Trophoblast cell (in vitro differentiated cells and primary cell): ENCODE measurements around the gene HUWE1.

ENCODE experiments used
- DNase-seq, 2 donors: peaks; one replicate each; pipeline ENCODE4 v3.0.0-alpha.2; 2016
- H2AFZ ChIP-seq: 2 replicates; pipeline ENCODE4 v1.6.1; 2013; ENCODE audit warnings: low read length, moderate library complexity, mild to moderate bottlenecking; ENCODE audit not compliant: insufficient read depth, poor library complexity
- H2AK5ac ChIP-seq: 2 replicates; pipeline ENCODE4 v1.6.1; 2013; ENCODE audit warnings: mild to moderate bottlenecking, low read length
- H2BK120ac ChIP-seq: 2 replicates; pipeline ENCODE4 v1.6.1; 2013; ENCODE audit warnings: low read length, mild to moderate bottlenecking, moderate library complexity; ENCODE audit not compliant: insufficient read depth, poor library complexity
- H2BK12ac ChIP-seq: 2 replicates; pipeline ENCODE4 v1.6.1; 2013; ENCODE audit warnings: mild to moderate bottlenecking, low read length, moderate library complexity
- H2BK5ac ChIP-seq: 2 replicates; pipeline ENCODE4 v1.6.1; 2013; ENCODE audit warnings: low read length, low read depth, moderate library complexity, mild to moderate bottlenecking; ENCODE audit not compliant: poor library complexity
- H3K14ac ChIP-seq: 2 replicates; pipeline ENCODE4 v1.6.1; 2013; ENCODE audit warnings: mild to moderate bottlenecking, low read length
- H3K18ac ChIP-seq: 2 replicates; pipeline ENCODE4 v1.6.1; 2013; ENCODE audit warnings: mild to moderate bottlenecking, low read length
- H3K23ac ChIP-seq: 2 replicates; pipeline ENCODE4 v1.6.1; 2013; ENCODE audit warnings: low read length
- H3K27ac ChIP-seq: 2 replicates; pipeline ENCODE4 v1.5.1; 2013; ENCODE audit warnings: low read depth, mild to moderate bottlenecking, inconsistent platforms, low read length, moderate library complexity
- H3K27me3 ChIP-seq: 2 replicates; pipeline ENCODE4 v1.6.1; 2013; ENCODE audit warnings: inconsistent platforms, mild to moderate bottlenecking, low read length, moderate library complexity; ENCODE audit not compliant: insufficient read depth
- H3K36me3 ChIP-seq, 2 experiments: 1 replicate in 1 of 2; 2 replicates in 1 of 2; pipeline ENCODE4 v1.6.1; 2013; ENCODE audit warnings: low read length in 2 of 2, mild to moderate bottlenecking in 2 of 2, moderate library complexity in 1 of 2; ENCODE audit not compliant: insufficient read depth in 2 of 2, control insufficient read depth in 1 of 2
- H3K4ac ChIP-seq: 2 replicates; pipeline ENCODE4 v1.6.1; 2013; ENCODE audit warnings: low read depth, mild to moderate bottlenecking, low read length, moderate library complexity
- H3K4me1 ChIP-seq, 2 experiments: 1 replicate in 1 of 2; 2 replicates in 1 of 2; pipeline ENCODE4 v1.6.1; 2013; ENCODE audit warnings: low read length in 2 of 2, mild to moderate bottlenecking in 2 of 2, moderate library complexity in 1 of 2; ENCODE audit not compliant: insufficient read depth in 2 of 2, control insufficient read depth in 1 of 2
- H3K4me2 ChIP-seq: 2 replicates; pipeline ENCODE4 v1.6.1; 2013; ENCODE audit warnings: inconsistent platforms, mild to moderate bottlenecking, low read length, moderate library complexity
- H3K4me3 ChIP-seq: 2 replicates; pipeline ENCODE4 v1.5.1; 2013; ENCODE audit warnings: mild to moderate bottlenecking, low read depth, low read length, inconsistent platforms
- H3K79me1 ChIP-seq: one replicate; pipeline ENCODE4 v1.6.1; 2013; ENCODE audit warnings: low read length
- H3K79me2 ChIP-seq: 2 replicates; pipeline ENCODE4 v1.6.1; 2013; ENCODE audit warnings: low read length, mild to moderate bottlenecking; ENCODE audit not compliant: control insufficient read depth, insufficient read depth, poor library complexity
- H3K9ac ChIP-seq: 2 replicates; pipeline ENCODE4 v1.6.1; 2013; ENCODE audit warnings: mild to moderate bottlenecking, low read length
- H3K9me3 ChIP-seq: 2 replicates; pipeline ENCODE4 v1.6.1; 2013; ENCODE audit warnings: low read depth, mild to moderate bottlenecking, control low read depth, inconsistent platforms, low read length; ENCODE audit not compliant: insufficient read depth
- H4K12ac ChIP-seq: 2 replicates; pipeline ENCODE4 v1.6.1; 2013; ENCODE audit warnings: low read depth, mild to moderate bottlenecking, low read length, moderate library complexity
- H4K8ac ChIP-seq: 2 replicates; pipeline ENCODE4 v1.6.1; 2013; ENCODE audit warnings: low read depth, mild to moderate bottlenecking, low read length, moderate library complexity
- H4K91ac ChIP-seq: one replicate; pipeline ENCODE4 v1.6.1; 2013; ENCODE audit warnings: low read depth, mild to moderate bottlenecking, low read length, moderate library complexity
- WGBS: extraction: QIAGEN DNeasy Blood & Tissue Kit; methylation state at CpG from one replicate; pipeline ENCODE4 v1.1.7; 2013; ENCODE audit warnings: missing lambda C conversion rate; ENCODE audit not compliant: insufficient read length, insufficient coverage; ENCODE audit errors: extremely low coverage; 5-methylcytosine and 5-hydroxymethylcytosine counted together

Gene HUWE1

GRCh38 chrX:53715346-53715924, 28.9 kb upstream of the HUWE1 start:
- H2BK5ac ChIP-seq = no peak overlapping the region
- H2BK120ac ChIP-seq = no peak overlapping the region
- whole genome bisulfite sequencing = no CpG with 5 or more reads among the region's 3 CpGs
- no peaks in the 10 kb centered on the region for H3K27me3 ChIP-seq
- no peaks in the 10 kb centered on the region for H3K36me3 ChIP-seq
- H4K8ac ChIP-seq = no peak overlapping the region
- H4K12ac ChIP-seq = no peak overlapping the region
- no peak overlapping the region for H3K4me3 ChIP-seq
- H3K18ac ChIP-seq = no peak overlapping the region
- no peak overlapping the region for H2BK12ac ChIP-seq
- no peak overlapping the region for H3K4ac ChIP-seq
- no peak overlapping the region for H2AK5ac ChIP-seq
- peaks cover 6 to 19% of the 10 kb centered on the region in 2 experiments for H3K4me1 ChIP-seq
- H3K9me3 ChIP-seq = no peaks in the 10 kb centered on the region
- DNase-seq = no peak
- H2AFZ ChIP-seq = no peak overlapping the region
- H3K79me2 ChIP-seq = no peaks in the 10 kb centered on the region
- H3K79me1 ChIP-seq = peaks cover 3% of the 10 kb centered on the region
- no peak overlapping the region for H3K27ac ChIP-seq
- no peak overlapping the region for H3K23ac ChIP-seq
- H4K91ac ChIP-seq = no peak overlapping the region
- H3K9ac ChIP-seq = no peak overlapping the region
- H3K14ac ChIP-seq = no peak overlapping the region
- H3K4me2 ChIP-seq = no peak overlapping the region

- H3K4me2 ChIP-seq = no peak overlapping the region
- no CpG with 5 or more reads among the region's 4 CpGs for WGBS
- H3K36me3 ChIP-seq = no peaks in the 10 kb centered on the region
- no peak overlapping the region for H3K4ac ChIP-seq
- H3K4me3 ChIP-seq = no peak overlapping the region
- H3K4me1 ChIP-seq = peaks cover 6 to 19% of the 10 kb centered on the region in 2 experiments
- H3K27me3 ChIP-seq = no peaks in the 10 kb centered on the region
- H3K9me3 ChIP-seq = no peaks in the 10 kb centered on the region
- H3K27ac ChIP-seq = no peak overlapping the region
- no peak overlapping the region for H4K12ac ChIP-seq
- H3K14ac ChIP-seq = no peak overlapping the region
- H4K91ac ChIP-seq = no peak overlapping the region
- H2BK5ac ChIP-seq = peak overlapping the region; percentile 35
- H2AFZ ChIP-seq = no peak overlapping the region
- peaks cover 3% of the 10 kb centered on the region for H3K79me1 ChIP-seq
- peak; percentile 76 to 78 for DNase-seq
- H2BK12ac ChIP-seq = no peak overlapping the region
- H2AK5ac ChIP-seq = no peak overlapping the region
- H4K8ac ChIP-seq = no peak overlapping the region
- no peak overlapping the region for H3K9ac ChIP-seq
- no peak overlapping the region for H2BK120ac ChIP-seq
- H3K23ac ChIP-seq = no peak overlapping the region
- no peaks in the 10 kb centered on the region for H3K79me2 ChIP-seq
- H3K18ac ChIP-seq = no peak overlapping the region
These were observed 28.2 kb upstream of the HUWE1 start for GRCh38 chrX:53714580-53715345.

- no peaks in the 10 kb centered on the region for H3K9me3 ChIP-seq
These were observed 27.6 kb upstream of the HUWE1 start for GRCh38 chrX:53713987-53714579.

GRCh38 chrX:53711436-53711835, 24.9 kb upstream of the HUWE1 start:
- Histone ChIP-seq H3K4ac (no peak overlapping the region), H3K9ac (no peak overlapping the region), H2BK5ac (no peak overlapping the region), H3K23ac (no peak overlapping the region), H3K27ac (no peak overlapping the region), H3K4me3 (no peak overlapping the region), H3K4me1 (peaks cover 6 to 19% of the 10 kb centered on the region in 2 experiments), H2BK12ac (no peak overlapping the region), H3K79me2 (no peaks in the 10 kb centered on the region), H4K91ac (no peak overlapping the region), H3K79me1 (peaks cover 3% of the 10 kb centered on the region), H2BK120ac (no peak overlapping the region), H3K18ac (no peak overlapping the region), H2AK5ac (no peak overlapping the region), H4K12ac (no peak overlapping the region), H3K4me2 (no peak overlapping the region), H3K14ac (no peak overlapping the region), H2AFZ (no peak overlapping the region), H3K27me3 (no peaks in the 10 kb centered on the region), H3K36me3 (no peaks in the 10 kb centered on the region), H3K9me3 (no peaks in the 10 kb centered on the region), H4K8ac (no peak overlapping the region)
- DNase-seq = peak; percentile 12 to 77
- no CpG with 5 or more reads among the region's 6 CpGs for WGBS

More at GRCh38 chrX:53713987-53714579, 27.6 kb upstream of the HUWE1 start:
- DNase-seq = peak in 1 of 2 donors; percentile 54
- Histone ChIP-seq H4K91ac (no peak overlapping the region), H3K36me3 (no peaks in the 10 kb centered on the region), H2BK5ac (no peak overlapping the region), H3K9ac (no peak overlapping the region), H3K27me3 (no peaks in the 10 kb centered on the region), H4K12ac (no peak overlapping the region), H2AK5ac (no peak overlapping the region), H3K79me1 (peaks cover 3% of the 10 kb centered on the region), H3K4me1 (peaks cover 6 to 19% of the 10 kb centered on the region in 2 experiments), H3K4me2 (no peak overlapping the region), H3K4ac (no peak overlapping the region), H3K27ac (no peak overlapping the region), H3K18ac (no peak overlapping the region), H3K79me2 (no peaks in the 10 kb centered on the region), H4K8ac (no peak overlapping the region), H3K4me3 (no peak overlapping the region), H3K23ac (no peak overlapping the region), H2BK120ac (no peak overlapping the region), H3K14ac (no peak overlapping the region), H2AFZ (no peak overlapping the region), H2BK12ac (no peak overlapping the region)
- no CpG with 5 or more reads among the region's 6 CpGs for WGBS
